HepG2 (cell line): Measurements from ENCODE around the gene GIPC3. TPM values are rescaled to one million over a fixed set of nuclear protein-coding genes. Genes with fewer than 3 reads are reported as not detected.
A peak's percentile ranks its signal among the peaks of the same experiment; 100 is the strongest.

Source experiments
- ATAC-seq: fragments of 200-7000 bp; cut with Tn5 transposase; 3 replicates; pipeline ENCODE4 v1.9.1; 2020; ENCODE audit warnings: mild to moderate bottlenecking, moderate library complexity
- BruUV-seq: library from RNA; stranded (reverse); fragments of 400-500 nt; replicated peaks from 2 replicates; lab custom pipeline; 2021; lab: Mats Ljungman, UMichigan
- CTCF ChIA-PET: fragments of 300-600 bp; formaldehyde crosslinking; extraction: SDS; loops from one replicate; lab custom pipeline; 2021; ENCODE audit warnings: low total read pairs, inconsistent platforms, low intra/inter-chr PET ratio; lab: Yijun Ruan, JAX
- POLR2A ChIA-PET: fragments of 350-600 bp; sonication (Branson Sonifier 250); formaldehyde crosslinking; loops from one replicate; lab custom pipeline; 2020; ENCODE audit warnings: antibody characterized with exemption, inconsistent platforms; lab: Yijun Ruan, JAX
- DNase-seq: peaks from one replicate; pipeline ENCODE4 v3.0.0-alpha.2; 2015; ENCODE audit warnings: low spot score
- FAIRE-seq: peaks from 3 replicates; lab custom pipeline; 2011; peaks lifted over from hg19 to GRCh38; lab: Jason Lieb, UNC
- H2AFZ ChIP-seq: one replicate; pipeline ENCODE4 v1.6.1; 2011; ENCODE audit warnings: low read length, inconsistent platforms
- H3K27ac ChIP-seq: fragments of 300-600 bp; 3 replicates; pipeline ENCODE4 v1.8.0; 2011; ENCODE audit warnings: mixed run types, mild to moderate bottlenecking, mixed read lengths, low read length, inconsistent platforms; ENCODE audit not compliant: insufficient read depth; ENCODE audit errors: extremely low read length
- H3K27me3 ChIP-seq, 2 experiments: fragments of 200-600 bp in 1 of 2; 2 replicates in 1 of 2; 3 replicates in 1 of 2; pipeline versions ENCODE4 v1.6.0 to v1.8.0; 2011; ENCODE audit warnings: low read length in 2 of 2, mild to moderate bottlenecking in 2 of 2, moderate library complexity in 2 of 2, inconsistent platforms in 1 of 2; ENCODE audit not compliant: insufficient read depth in 2 of 2, control insufficient read depth in 1 of 2
- H3K36me3 ChIP-seq, 2 experiments: fragments of 200-600 bp in 1 of 2; replicated peaks in 1 of 2; 2 replicates in 1 of 2; 3 replicates in 1 of 2; pipeline versions ENCODE4 v1.5.1 to v1.8.0; 2011; ENCODE audit warnings: low read length in 2 of 2, inconsistent platforms in 1 of 2; ENCODE audit not compliant: insufficient read depth in 2 of 2, control insufficient read depth in 1 of 2
- H3K4me1 ChIP-seq: 2 replicates; pipeline ENCODE4 v1.5.1; 2012; ENCODE audit warnings: low read length, inconsistent platforms; ENCODE audit not compliant: insufficient read depth
- H3K4me2 ChIP-seq: 2 replicates; pipeline ENCODE4 v1.6.0; 2011; ENCODE audit warnings: low read depth, low read length, inconsistent platforms
- H3K4me3 ChIP-seq, 3 experiments: fragments of 200-600 bp in 1 of 3; sonication (generic), shearing (Covaris generic) in 1 of 3; replicated peaks in 1 of 3; 2 replicates each; pipeline ENCODE4 v1.5.1; 2011 to 2016; ENCODE audit warnings: low read length in 3 of 3, inconsistent platforms in 2 of 3, low read depth in 2 of 3, mild to moderate bottlenecking in 2 of 3, control low read depth in 1 of 3, mixed read lengths in 1 of 3; ENCODE audit not compliant: insufficient read depth in 1 of 3
- H3K79me2 ChIP-seq: one replicate; pipeline ENCODE4 v1.6.1; 2011; ENCODE audit warnings: low read length, inconsistent platforms; ENCODE audit not compliant: insufficient read depth
- H3K9ac ChIP-seq: 2 replicates; pipeline ENCODE4 v1.6.0; 2011; ENCODE audit warnings: mild to moderate bottlenecking, low read depth, low read length, inconsistent platforms; ENCODE audit not compliant: insufficient read depth
- H3K9me3 ChIP-seq: 2 replicates; pipeline ENCODE4 v1.5.1; 2012; ENCODE audit warnings: mild to moderate bottlenecking, low read length
- H4K20me1 ChIP-seq: 2 replicates; pipeline ENCODE4 v1.6.0; 2011; ENCODE audit warnings: inconsistent platforms, mild to moderate bottlenecking, low read length, moderate library complexity; ENCODE audit not compliant: insufficient read depth
- BRD4 ChIP-seq: sonication (generic); formaldehyde crosslinking; IDR thresholded peaks from 2 replicates; pipeline ENCODE4 v1.4.0; 2020; ENCODE audit warnings: missing genetic modification reagents
- IRX3 ChIP-seq: sonication (generic); formaldehyde crosslinking; IDR thresholded peaks from 2 replicates; pipeline ENCODE4 v1.8.1; 2023; ENCODE audit warnings: mild to moderate bottlenecking, low read depth, missing genetic modification reagents, borderline replicate concordance
- RELA ChIP-seq: sonication (generic); formaldehyde crosslinking; IDR thresholded peaks from 2 replicates; pipeline ENCODE4 v1.4.0; 2020; ENCODE audit warnings: missing genetic modification reagents
- SNAI1 ChIP-seq: sonication (generic); formaldehyde crosslinking; IDR thresholded peaks from 2 replicates; pipeline ENCODE4 v1.5.0; 2020; ENCODE audit warnings: mild to moderate bottlenecking, missing genetic modification reagents, borderline replicate concordance
- SRY ChIP-seq: sonication (generic); formaldehyde crosslinking; IDR thresholded peaks from 2 replicates; pipeline ENCODE4 v1.8.0; 2022; ENCODE audit warnings: mild to moderate bottlenecking, missing genetic modification reagents
- ZFX ChIP-seq: sonication (generic); formaldehyde crosslinking; IDR thresholded peaks from 2 replicates; pipeline ENCODE4 v1.4.0; 2020; ENCODE audit warnings: mild to moderate bottlenecking, low read depth, missing genetic modification reagents, moderate library complexity
- ZNF136 ChIP-seq: sonication (generic); formaldehyde crosslinking; IDR thresholded peaks from 2 replicates; pipeline ENCODE4 v1.8.1; 2022; ENCODE audit warnings: low read depth, mild to moderate bottlenecking, moderate library complexity, missing genetic modification reagents
- ZNF24 ChIP-seq: fragments of 450-650 bp; IDR thresholded peaks from 2 replicates; pipeline ENCODE4 v1.6.1; 2017; ENCODE audit warnings: antibody characterized with exemption, mild to moderate bottlenecking
- ZNF737 ChIP-seq: sonication (generic); formaldehyde crosslinking; IDR thresholded peaks from 2 replicates; pipeline ENCODE4 v1.5.0; 2020; ENCODE audit warnings: missing genetic modification reagents, mild to moderate bottlenecking, borderline replicate concordance
- ZNF768 ChIP-seq: sonication (generic); formaldehyde crosslinking; IDR thresholded peaks from 2 replicates; pipeline ENCODE4 v1.4.0; 2020; ENCODE audit warnings: missing genetic modification reagents
- WGBS: methylation state at CpG from one replicate; pipeline ENCODE4 v1.1.6; 2017; ENCODE audit warnings: low lambda C conversion rate; 5-methylcytosine and 5-hydroxymethylcytosine counted together
- in situ Hi-C: cut with HindIII; loops from 2 replicates; pipeline ENCODE4 v1.10.0; 2017; ENCODE audit warnings: low pct_unique_long_range_greater_than_20kb; ENCODE audit not compliant: extremely low pct_ligation_motif_present
- intact Hi-C: fragments of 100-400 bp; cut with micrococcal nuclease; formaldehyde crosslinking; loops from one replicate; pipeline ENCODE4 v1.10.0; 2022; ENCODE audit not compliant: unreplicated experiment
- polyA plus RNA-seq, 8 experiments: library from polyadenylated mRNA; depleted of rRNA in 3 of 8; stranded (reverse) in 7 of 8; unstranded in 1 of 8; fragments of >200 nt; fragmentation: Illumina TruSeq in 4 of 8; extraction: Trizol in 4 of 8; gene quantifications; 2 replicates each; pipeline versions ENCODE4 v1.2.1 to v1.2.3, GENCODE V29; 2011 to 2016; ENCODE audit warnings: low read depth in 4 of 8, missing spikeins in 1 of 8, mixed read lengths in 1 of 8; ENCODE audit not compliant: insufficient read depth in 1 of 8
- total RNA-seq, 5 experiments: library from RNA; depleted of rRNA; stranded (reverse); fragments of >200 nt; fragmentation: Illumina TruSeq; extraction: Trizol; gene quantifications; 2 replicates each; pipeline ENCODE4 v1.2.3, GENCODE V29; 2016; ENCODE audit warnings: low read depth in 1 of 5
- TF ChIP-seq, protein P1 (sequence below): sonication (generic); IDR thresholded peaks from 2 replicates; pipeline ENCODE4 v1.6.1; 2016; ENCODE audit warnings: low read depth, borderline replicate concordance
- TF ChIP-seq, protein P2 (sequence below): IDR thresholded peaks from 2 replicates; pipeline ENCODE4 v1.6.1; 2018; ENCODE audit warnings: missing genetic modification reagents, mild to moderate bottlenecking, missing compliant biosample characterization
- TF ChIP-seq, protein P3 (sequence below): sonication (generic); formaldehyde crosslinking; IDR thresholded peaks from 2 replicates; pipeline ENCODE4 v1.5.0; 2020; ENCODE audit warnings: missing genetic modification reagents

GIPC3 gene
- total and polyA plus RNA-seq, 2 of the 13 experiments (the other 11 are each of a cell fraction or from before 2014, with no cell fraction given): 0.05 TPM; not detected in 1

DNA sequence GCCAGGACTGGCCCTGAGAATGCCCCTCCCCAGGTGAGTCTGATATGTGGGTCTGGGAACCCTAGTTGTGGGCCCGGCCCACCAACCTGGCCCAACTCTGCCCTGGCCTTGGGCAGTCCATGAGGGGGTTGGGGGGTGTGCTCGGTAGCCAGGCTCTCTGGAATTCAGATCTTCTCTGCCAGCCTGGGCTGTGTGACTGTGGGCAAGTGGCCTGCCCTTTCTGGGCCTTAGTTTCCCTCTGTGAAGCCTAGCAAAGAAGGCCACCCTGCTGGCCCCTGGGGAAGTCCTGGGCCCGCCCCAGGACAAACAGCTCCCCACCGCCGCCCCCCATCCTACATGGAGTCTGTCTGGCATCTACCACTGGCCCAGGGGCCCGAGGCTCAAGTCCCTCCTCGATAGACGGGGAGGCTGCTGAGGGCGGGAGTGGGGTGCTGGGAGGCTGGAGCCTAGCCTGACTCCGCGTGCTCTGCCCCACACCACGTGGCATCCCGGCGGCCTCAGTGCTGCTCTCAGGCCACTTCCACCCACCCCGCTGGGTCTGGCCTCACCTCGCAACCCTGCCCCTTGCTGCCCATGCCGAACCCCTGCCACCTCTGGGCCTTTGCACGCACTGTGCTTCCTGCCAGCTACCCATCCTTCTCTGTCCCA lies 29.7 kb downstream of the GIPC3 start:
- CTCF ChIA-PET: no interaction called here
- WGBS: 100% methylated on average over 6 of the region's 18 CpGs
- in situ Hi-C loops (no loop called here), intact Hi-C loops (no loop called here)
- Histone ChIP-seq H3K79me2 (no peaks in the 10 kb centered on the region), H3K4me3 (no peak overlapping the region), H3K4me1 (no peaks in the 10 kb centered on the region), H3K9ac (no peak overlapping the region), H3K36me3 (peaks cover 5 to 13% of the 10 kb centered on the region in 2 experiments; a peak in 3 of 5 replicates), H4K20me1 (no peaks in the 10 kb centered on the region), H3K27me3 (no peaks in the 10 kb centered on the region), H3K9me3 (no peaks in the 10 kb centered on the region), H2AFZ (no peak overlapping the region), H3K27ac (no peak overlapping the region), H3K4me2 (no peak overlapping the region)
- ATAC-seq (no peak), DNase-seq (no peak), FAIRE-seq (no peak)
- TF ChIP-seq ZNF768 (CRISPR knock-in tag) (peak; percentile 90), RELA (CRISPR knock-in tag) (no peak)
- POLR2A ChIA-PET: no interaction called here
- no TSS peak for BruUV-seq

DNA sequence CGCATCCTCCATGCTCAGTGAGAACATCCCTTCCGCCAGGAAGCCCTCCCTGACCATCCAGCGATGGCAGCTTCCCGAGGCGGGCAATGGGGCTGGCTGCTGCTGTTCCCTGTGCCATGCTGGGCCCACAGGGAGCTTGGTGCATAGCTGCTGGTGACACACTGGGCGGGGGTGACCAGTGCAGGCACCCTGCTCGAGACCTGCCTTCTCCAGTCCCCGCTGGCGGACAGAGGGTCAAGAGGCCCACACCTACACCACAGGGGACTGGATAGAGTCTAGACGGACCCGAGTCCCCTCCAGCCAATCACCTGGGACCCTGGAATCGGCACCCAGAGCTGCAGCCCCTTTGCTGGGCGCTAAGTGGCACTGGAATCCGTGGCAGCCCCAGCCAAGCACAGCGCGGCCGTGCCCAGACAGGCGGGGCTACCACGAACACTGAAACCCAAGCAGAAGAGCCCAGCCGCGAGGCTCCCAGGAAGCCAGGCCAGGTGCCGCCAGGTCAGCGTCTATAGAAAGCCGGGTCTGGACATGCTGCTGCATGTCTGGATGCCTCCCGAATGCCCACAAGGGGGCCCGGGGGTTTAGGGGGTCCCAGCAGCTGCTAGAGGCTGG lies 30.4 kb downstream of the GIPC3 start:
- in situ Hi-C loops: no loop called here
- CTCF ChIA-PET: no interaction called here
- no TSS peak for BruUV-seq
- TF ChIP-seq, protein P1, sequence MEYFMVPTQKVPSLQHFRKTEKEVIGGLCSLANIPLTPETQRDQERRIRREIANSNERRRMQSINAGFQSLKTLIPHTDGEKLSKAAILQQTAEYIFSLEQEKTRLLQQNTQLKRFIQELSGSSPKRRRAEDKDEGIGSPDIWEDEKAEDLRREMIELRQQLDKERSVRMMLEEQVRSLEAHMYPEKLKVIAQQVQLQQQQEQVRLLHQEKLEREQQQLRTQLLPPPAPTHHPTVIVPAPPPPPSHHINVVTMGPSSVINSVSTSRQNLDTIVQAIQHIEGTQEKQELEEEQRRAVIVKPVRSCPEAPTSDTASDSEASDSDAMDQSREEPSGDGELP: no peak
- no peak for TF ChIP-seq ZFX
- TF ChIP-seq ZNF136 (CRISPR knock-in tag): no peak
- no peak for TF ChIP-seq SNAI1 (CRISPR knock-in tag)
- no peak for TF ChIP-seq BRD4 (CRISPR knock-in tag)
- TF ChIP-seq ZNF737 (CRISPR knock-in tag): no peak
- no peak for TF ChIP-seq SRY
- no peak for TF ChIP-seq IRX3 (CRISPR knock-in tag)
- TF ChIP-seq, protein P2, sequence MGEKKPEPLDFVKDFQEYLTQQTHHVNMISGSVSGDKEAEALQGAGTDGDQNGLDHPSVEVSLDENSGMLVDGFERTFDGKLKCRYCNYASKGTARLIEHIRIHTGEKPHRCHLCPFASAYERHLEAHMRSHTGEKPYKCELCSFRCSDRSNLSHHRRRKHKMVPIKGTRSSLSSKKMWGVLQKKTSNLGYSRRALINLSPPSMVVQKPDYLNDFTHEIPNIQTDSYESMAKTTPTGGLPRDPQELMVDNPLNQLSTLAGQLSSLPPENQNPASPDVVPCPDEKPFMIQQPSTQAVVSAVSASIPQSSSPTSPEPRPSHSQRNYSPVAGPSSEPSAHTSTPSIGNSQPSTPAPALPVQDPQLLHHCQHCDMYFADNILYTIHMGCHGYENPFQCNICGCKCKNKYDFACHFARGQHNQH (CRISPR knock-in tag): no peak
- TF ChIP-seq, protein P3, sequence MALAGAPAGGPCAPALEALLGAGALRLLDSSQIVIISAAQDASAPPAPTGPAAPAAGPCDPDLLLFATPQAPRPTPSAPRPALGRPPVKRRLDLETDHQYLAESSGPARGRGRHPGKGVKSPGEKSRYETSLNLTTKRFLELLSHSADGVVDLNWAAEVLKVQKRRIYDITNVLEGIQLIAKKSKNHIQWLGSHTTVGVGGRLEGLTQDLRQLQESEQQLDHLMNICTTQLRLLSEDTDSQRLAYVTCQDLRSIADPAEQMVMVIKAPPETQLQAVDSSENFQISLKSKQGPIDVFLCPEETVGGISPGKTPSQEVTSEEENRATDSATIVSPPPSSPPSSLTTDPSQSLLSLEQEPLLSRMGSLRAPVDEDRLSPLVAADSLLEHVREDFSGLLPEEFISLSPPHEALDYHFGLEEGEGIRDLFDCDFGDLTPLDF (CRISPR knock-in tag): no peak
- no peak for TF ChIP-seq ZNF24

More for the DNA sequence above, 30.4 kb downstream of the GIPC3 start:
- no peaks in the 10 kb centered on the region for H4K20me1 ChIP-seq
- POLR2A ChIA-PET: no interaction called here
- H3K4me3 ChIP-seq: no peak overlapping the region
- intact Hi-C loops: no loop called here
- H3K79me2 ChIP-seq: no peaks in the 10 kb centered on the region
- no peak for DNase-seq
- no peak for ATAC-seq
- H3K27ac ChIP-seq: no peak overlapping the region
- no peak overlapping the region for H3K9ac ChIP-seq
- 99% methylated on average over 5 of the region's 26 CpGs for WGBS
- H3K4me1 ChIP-seq: no peaks in the 10 kb centered on the region
- no peak overlapping the region for H2AFZ ChIP-seq
- no peaks in the 10 kb centered on the region for H3K27me3 ChIP-seq
- H3K36me3 ChIP-seq: peaks cover 5 to 13% of the 10 kb centered on the region in 2 experiments; a peak in 3 of 5 replicates
- no peaks in the 10 kb centered on the region for H3K9me3 ChIP-seq
- no peak overlapping the region for H3K4me2 ChIP-seq
- FAIRE-seq: no peak
